ENCODE results near the gene MYCL.

The MYCL gene

DNA sequence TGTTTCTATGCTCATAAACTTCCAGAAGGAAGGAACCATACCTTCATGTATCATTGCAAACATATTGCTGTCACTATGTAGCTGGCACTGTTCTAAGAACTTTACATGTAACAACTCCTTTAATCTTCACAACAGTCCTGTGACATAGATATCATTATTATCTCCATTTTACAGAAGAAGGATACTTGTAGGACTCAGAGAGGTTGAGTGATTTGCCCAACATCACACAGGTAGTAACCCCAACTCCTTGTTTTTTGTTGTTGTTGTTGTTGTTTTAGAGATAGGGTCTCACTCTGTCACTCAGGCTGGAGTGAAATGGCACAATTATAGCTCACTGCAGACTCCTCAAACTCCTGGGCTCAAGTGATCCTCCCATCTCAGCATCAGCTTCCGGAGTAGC is 10.8 kb downstream of the MYCL start:
- POLR2A ChIA-PET = interaction anchor here (1.3 kb wide), 1 partner anchor 11 kb away, joined by 3 read pairs; the partner anchor contains the start of gene MYCL
- Histone ChIP-seq H3K27ac (ENCODE audit: extremely low read depth, low read depth, low read length) (no peak overlapping the region), H3K4me3 (ENCODE audit: low read depth, low read length) (no peak overlapping the region), H3K9me3 (ENCODE audit: control insufficient read depth, insufficient read depth, low read depth, low read length) (no peaks in the 10 kb centered on the region), H3K36me3 (ENCODE audit: control insufficient read depth in 2 of 2, insufficient read depth in 1 of 2, low read length in 2 of 2) (no peaks in the 10 kb centered on the region), H3K4me1 (ENCODE audit: control insufficient read depth, insufficient read depth, low read length) (peaks cover 7% of the 10 kb centered on the region; the same call in 1 of the 2 replicates)
- no peak for TF ChIP-seq ZNF549 (tag by site-specific recombination; IDR thresholded peaks at IDR 0.05)
- TF ChIP-seq, protein P1, sequence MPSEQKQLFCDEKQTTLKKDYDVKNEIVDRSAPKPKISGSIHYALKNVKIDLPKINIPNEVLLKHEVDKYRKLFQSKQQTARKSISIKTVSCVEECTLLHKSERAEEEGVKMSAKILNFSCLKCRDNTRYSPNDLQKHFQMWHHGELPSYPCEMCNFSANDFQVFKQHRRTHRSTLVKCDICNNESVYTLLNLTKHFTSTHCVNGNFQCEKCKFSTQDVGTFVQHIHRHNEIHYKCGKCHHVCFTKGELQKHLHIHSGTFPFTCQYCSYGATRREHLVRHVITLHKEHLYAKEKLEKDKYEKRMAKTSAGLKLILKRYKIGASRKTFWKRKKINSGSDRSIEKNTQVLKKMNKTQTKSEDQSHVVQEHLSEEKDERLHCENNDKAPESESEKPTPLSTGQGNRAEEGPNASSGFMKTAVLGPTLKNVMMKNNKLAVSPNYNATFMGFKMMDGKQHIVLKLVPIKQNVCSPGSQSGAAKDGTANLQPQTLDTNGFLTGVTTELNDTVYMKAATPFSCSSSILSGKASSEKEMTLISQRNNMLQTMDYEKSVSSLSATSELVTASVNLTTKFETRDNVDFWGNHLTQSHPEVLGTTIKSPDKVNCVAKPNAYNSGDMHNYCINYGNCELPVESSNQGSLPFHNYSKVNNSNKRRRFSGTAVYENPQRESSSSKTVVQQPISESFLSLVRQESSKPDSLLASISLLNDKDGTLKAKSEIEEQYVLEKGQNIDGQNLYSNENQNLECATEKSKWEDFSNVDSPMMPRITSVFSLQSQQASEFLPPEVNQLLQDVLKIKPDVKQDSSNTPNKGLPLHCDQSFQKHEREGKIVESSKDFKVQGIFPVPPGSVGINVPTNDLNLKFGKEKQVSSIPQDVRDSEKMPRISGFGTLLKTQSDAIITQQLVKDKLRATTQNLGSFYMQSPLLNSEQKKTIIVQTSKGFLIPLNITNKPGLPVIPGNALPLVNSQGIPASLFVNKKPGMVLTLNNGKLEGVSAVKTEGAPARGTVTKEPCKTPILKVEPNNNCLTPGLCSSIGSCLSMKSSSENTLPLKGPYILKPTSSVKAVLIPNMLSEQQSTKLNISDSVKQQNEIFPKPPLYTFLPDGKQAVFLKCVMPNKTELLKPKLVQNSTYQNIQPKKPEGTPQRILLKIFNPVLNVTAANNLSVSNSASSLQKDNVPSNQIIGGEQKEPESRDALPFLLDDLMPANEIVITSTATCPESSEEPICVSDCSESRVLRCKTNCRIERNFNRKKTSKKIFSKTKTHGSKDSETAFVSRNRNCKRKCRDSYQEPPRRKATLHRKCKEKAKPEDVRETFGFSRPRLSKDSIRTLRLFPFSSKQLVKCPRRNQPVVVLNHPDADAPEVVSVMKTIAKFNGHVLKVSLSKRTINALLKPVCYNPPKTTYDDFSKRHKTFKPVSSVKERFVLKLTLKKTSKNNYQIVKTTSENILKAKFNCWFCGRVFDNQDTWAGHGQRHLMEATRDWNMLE (tag by site-specific recombination; conservative IDR thresholded peaks at IDR 0.05; ENCODE audit: low read depth) = no peak
- TF ChIP-seq ZNF768 (tag by site-specific recombination; IDR thresholded peaks at IDR 0.05) = peak; percentile 54; the same call in 1 of the 2 replicates
- TF ChIP-seq OSR2 (tag by site-specific recombination; IDR thresholded peaks at IDR 0.05) = 0 out of 2 replicates have a peak, but pooled peaks have one; percentile 37
- CTCF ChIA-PET = interaction anchor here (0.6 to 1.0 kb wide), 3 partner anchors 11 to 40 kb away, joined by 3 to 4 read pairs (median 3); partner anchors contain the start of gene MYCL

DNA sequence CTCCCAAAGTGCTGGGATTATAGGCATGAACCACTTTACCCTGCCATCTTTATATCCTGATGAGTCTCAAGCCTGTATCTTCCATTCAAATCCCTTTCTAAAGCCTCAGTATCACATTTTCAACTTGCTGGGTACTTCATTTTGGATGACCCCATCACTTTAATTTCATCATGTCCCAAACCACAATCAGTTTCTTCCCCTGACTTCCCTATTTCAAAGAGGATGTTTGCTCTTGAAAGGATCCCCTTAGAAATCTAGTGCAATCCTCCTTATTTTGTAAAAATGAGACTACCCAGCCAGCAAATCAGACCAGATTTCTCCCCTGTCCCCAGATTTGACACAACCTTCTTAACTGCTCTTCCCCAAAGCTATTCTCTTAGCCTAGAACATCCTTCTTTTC is 11.4 kb downstream of the MYCL start:
- Histone ChIP-seq H3K36me3 (ENCODE audit: control insufficient read depth in 2 of 2, insufficient read depth in 1 of 2, low read length in 2 of 2) (no peaks in the 10 kb centered on the region), H3K27ac (ENCODE audit: extremely low read depth, low read depth, low read length) (no peak overlapping the region)

More for the DNA sequence above, 11.4 kb downstream of the MYCL start:
- CTCF ChIA-PET = no interaction called here
- Histone ChIP-seq H3K4me3 (ENCODE audit: low read depth, low read length) (no peak overlapping the region), H3K4me1 (ENCODE audit: control insufficient read depth, insufficient read depth, low read length) (peaks cover 7% of the 10 kb centered on the region; the same call in 1 of the 2 replicates), H3K9me3 (ENCODE audit: control insufficient read depth, insufficient read depth, low read depth, low read length) (no peaks in the 10 kb centered on the region)
- TF ChIP-seq OVOL3 (tag by site-specific recombination; IDR thresholded peaks at IDR 0.05) = no peak
- TF ChIP-seq, protein P1 (tag by site-specific recombination; conservative IDR thresholded peaks at IDR 0.05; ENCODE audit: low read depth) = no peak
- no peak for TF ChIP-seq ZNF239 (tag by site-specific recombination; IDR thresholded peaks at IDR 0.05)
- TF ChIP-seq, protein P2, sequence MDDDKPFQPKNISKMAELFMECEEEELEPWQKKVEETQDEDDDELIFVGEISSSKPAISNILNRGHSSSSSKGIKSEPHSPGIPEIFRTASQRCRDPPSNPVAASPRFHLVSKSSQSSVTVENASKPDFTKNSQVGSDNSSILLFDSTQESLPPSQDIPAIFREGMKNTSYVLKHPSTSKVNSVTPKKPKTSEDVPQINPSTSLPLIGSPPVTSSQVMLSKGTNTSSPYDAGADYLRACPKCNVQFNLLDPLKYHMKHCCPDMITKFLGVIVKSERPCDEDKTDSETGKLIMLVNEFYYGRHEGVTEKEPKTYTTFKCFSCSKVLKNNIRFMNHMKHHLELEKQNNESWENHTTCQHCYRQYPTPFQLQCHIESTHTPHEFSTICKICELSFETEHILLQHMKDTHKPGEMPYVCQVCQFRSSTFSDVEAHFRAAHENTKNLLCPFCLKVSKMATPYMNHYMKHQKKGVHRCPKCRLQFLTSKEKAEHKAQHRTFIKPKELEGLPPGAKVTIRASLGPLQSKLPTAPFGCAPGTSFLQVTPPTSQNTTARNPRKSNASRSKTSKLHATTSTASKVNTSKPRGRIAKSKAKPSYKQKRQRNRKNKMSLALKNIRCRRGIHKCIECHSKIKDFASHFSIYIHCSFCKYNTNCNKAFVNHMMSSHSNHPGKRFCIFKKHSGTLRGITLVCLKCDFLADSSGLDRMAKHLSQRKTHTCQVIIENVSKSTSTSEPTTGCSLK (tag by site-specific recombination; IDR thresholded peaks at IDR 0.05) = no peak
- TF ChIP-seq, protein P3, sequence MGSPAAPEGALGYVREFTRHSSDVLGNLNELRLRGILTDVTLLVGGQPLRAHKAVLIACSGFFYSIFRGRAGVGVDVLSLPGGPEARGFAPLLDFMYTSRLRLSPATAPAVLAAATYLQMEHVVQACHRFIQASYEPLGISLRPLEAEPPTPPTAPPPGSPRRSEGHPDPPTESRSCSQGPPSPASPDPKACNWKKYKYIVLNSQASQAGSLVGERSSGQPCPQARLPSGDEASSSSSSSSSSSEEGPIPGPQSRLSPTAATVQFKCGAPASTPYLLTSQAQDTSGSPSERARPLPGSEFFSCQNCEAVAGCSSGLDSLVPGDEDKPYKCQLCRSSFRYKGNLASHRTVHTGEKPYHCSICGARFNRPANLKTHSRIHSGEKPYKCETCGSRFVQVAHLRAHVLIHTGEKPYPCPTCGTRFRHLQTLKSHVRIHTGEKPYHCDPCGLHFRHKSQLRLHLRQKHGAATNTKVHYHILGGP (tag by site-specific recombination; IDR thresholded peaks at IDR 0.05) = no peak
- no peak for TF ChIP-seq ZNF157 (tag by site-specific recombination; IDR thresholded peaks at IDR 0.05)
- TF ChIP-seq ZNF169 (tag by site-specific recombination; IDR thresholded peaks at IDR 0.05) = no peak
- TF ChIP-seq ZNF626 (tag by site-specific recombination; IDR thresholded peaks at IDR 0.05) = no peak
- TF ChIP-seq, protein P4, sequence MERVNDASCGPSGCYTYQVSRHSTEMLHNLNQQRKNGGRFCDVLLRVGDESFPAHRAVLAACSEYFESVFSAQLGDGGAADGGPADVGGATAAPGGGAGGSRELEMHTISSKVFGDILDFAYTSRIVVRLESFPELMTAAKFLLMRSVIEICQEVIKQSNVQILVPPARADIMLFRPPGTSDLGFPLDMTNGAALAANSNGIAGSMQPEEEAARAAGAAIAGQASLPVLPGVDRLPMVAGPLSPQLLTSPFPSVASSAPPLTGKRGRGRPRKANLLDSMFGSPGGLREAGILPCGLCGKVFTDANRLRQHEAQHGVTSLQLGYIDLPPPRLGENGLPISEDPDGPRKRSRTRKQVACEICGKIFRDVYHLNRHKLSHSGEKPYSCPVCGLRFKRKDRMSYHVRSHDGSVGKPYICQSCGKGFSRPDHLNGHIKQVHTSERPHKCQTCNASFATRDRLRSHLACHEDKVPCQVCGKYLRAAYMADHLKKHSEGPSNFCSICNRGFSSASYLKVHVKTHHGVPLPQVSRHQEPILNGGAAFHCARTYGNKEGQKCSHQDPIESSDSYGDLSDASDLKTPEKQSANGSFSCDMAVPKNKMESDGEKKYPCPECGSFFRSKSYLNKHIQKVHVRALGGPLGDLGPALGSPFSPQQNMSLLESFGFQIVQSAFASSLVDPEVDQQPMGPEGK (tag by site-specific recombination; IDR thresholded peaks at IDR 0.05) = no peak
- POLR2A ChIA-PET = no interaction called here

Measured in HEK293 (cell line).